Heart right ventricle (tissue), 16 donors: Measurements from ENCODE around the gene TTLL11. TPM values are rescaled to one million over a fixed set of nuclear protein-coding genes. Genes with fewer than 3 reads are reported as not detected.
"Not testable (repeated sequence)": the region's sequence is repeated elsewhere in the genome, so short reads cannot be mapped to it uniquely, and the experiment has no call there.

ENCODE experiments used
- ATAC-seq, 8 donors: fragments of 200-7000 bp; cut with Tn5 transposase; one replicate each; pipeline ENCODE4 v1.9.1; 2020; ENCODE audit warnings: mild to moderate bottlenecking in 8 of 8, moderate library complexity in 8 of 8, moderate number of reproducible peaks in 1 of 8
- DNase-seq, 2 donors: peaks; one replicate each; pipeline ENCODE4 v3.0.0-alpha.2; 2020
- H3K27ac ChIP-seq, 10 donors: fragments of 200-600 bp; sonication (generic) in 2 of 10; one replicate each; pipeline versions ENCODE4 v1.5.0 to v1.8.0; 2020 to 2022; ENCODE audit warnings: mild to moderate bottlenecking in 3 of 10
- H3K27me3 ChIP-seq, 7 donors: fragments of 200-600 bp; one replicate each; pipeline ENCODE4 v1.8.0; 2021 to 2022; ENCODE audit warnings: mild to moderate bottlenecking in 2 of 7
- H3K36me3 ChIP-seq, 9 donors: fragments of 200-600 bp; sonication (generic) in 1 of 9; one replicate each; pipeline versions ENCODE4 v1.5.0 to v1.8.0; 2020 to 2022; ENCODE audit warnings: mild to moderate bottlenecking in 2 of 9
- H3K4me1 ChIP-seq, 9 donors: fragments of 200-600 bp; sonication (generic) in 1 of 9; one replicate each; pipeline versions ENCODE4 v1.5.0 to v1.8.0; 2020 to 2022; ENCODE audit warnings: mild to moderate bottlenecking in 4 of 9
- H3K4me3 ChIP-seq, 10 donors: fragments of 200-600 bp; sonication (generic) in 2 of 10; one replicate each; pipeline versions ENCODE4 v1.5.0 to v1.8.0; 2020 to 2022; ENCODE audit warnings: mild to moderate bottlenecking in 7 of 10, moderate library complexity in 2 of 10
- H3K9me3 ChIP-seq, 11 donors: fragments of 200-600 bp in 10 of 11; sonication (generic) in 2 of 11; one replicate each; pipeline versions ENCODE4 v1.5.0 to v1.8.0; 2013 to 2022; ENCODE audit warnings: mild to moderate bottlenecking in 2 of 11, control low read depth in 1 of 11, moderate library complexity in 1 of 11
- WGBS, 2 donors: extraction: QIAGEN DNeasy Blood & Tissue Kit; methylation state at CpG; one replicate each; pipeline ENCODE4 v1.1.7; 2013; ENCODE audit warnings: inconsistent platforms in 1 of 2; 5-methylcytosine and 5-hydroxymethylcytosine counted together
- intact Hi-C, 10 donors: fragments of 100-400 bp; cut with DNase I; formaldehyde crosslinking; loops; one replicate each; pipeline versions ENCODE4 v1.11.1 to v1.14.2; 2022
- polyA plus RNA-seq, 2 donors: library from polyadenylated mRNA; stranded (reverse); fragments of 200-250 nt; gene quantifications; one replicate each; pipeline ENCODE4 v1.2.3, GENCODE V29; 2013
- total RNA-seq, 10 donors: library from RNA; stranded (reverse); fragmentation: NEBNext Ultra II Directional in 3 of 10; extraction: Animal tissue kit (Norgen Biotek cat#: 25700) in 3 of 10; gene quantifications; one replicate each; pipeline versions ENCODE4 v1.2.1 to v1.2.4, GENCODE V29; 2021 to 2023
- TF ChIP-seq, protein P1 (sequence below), 9 donors: fragments of 200-600 bp; sonication (generic) in 2 of 9; IDR thresholded peaks; one replicate each; pipeline versions ENCODE4 v1.5.0 to v1.8.0; 2021 to 2022; ENCODE audit warnings: antibody characterized with exemption in 9 of 9, mild to moderate bottlenecking in 5 of 9, moderate library complexity in 1 of 9
- donor health status: Arrhythmogenic right ventricular cardiomyopathy.
- donor health status: ischemic (EF 13 %, LVEDD 7.1; RV severe dilation, severe dysfunction).
- donor health status: healthy with polysubstance abuse.
- donor health status: DM: no; HTN: yes; CAD: no.
- donor health status: DM: no; HTN: no; CAD: no.
- donor health status: ischemic (EF 25% LVEDD 6.9; RV normal size, moderate dysfunction).
- donor health status: ischemic (EF 25% LVEDD 5.7; RV mildly dilated, moderate dysfunction).
- donor health status: healthy.
- donor health status: DM: yes; HTN: yes; CAD: no.
- donor health status: Ischemic cardiomyopathy.
- donor health status: ischemic (EF 35%, LVEDD 5.7; RV mildly dilated, moderate dysfunction).
- donor health status: nonischemic (EF 11% LVEDD 7.7; RV severe dilation, severe dysfunction).
- donor health status: DM: yes; HTN: yes; CAD: no.
- donor health status: PGD.
- donor health status: ischemic (EF 29% LVEDD 5.4; RV normal size, mild dysfunction).
- donor health status: nonischemic (EF 23%, LVEDD 6.1; RV moderate dilation, normal function).

The TTLL11 gene
- total and polyA plus RNA-seq, 12 donors = 2.6 to 8.7 (median 5.8) TPM

- ATAC-seq (no peak), DNase-seq (no peak)
- Histone ChIP-seq H3K27ac (no peak overlapping the region), H3K9me3 (peaks cover 0 to 14% (median 5%) of the 10 kb centered on the region in 11 donors), H3K27me3 (no peaks in the 10 kb centered on the region), H3K4me1 (peaks cover 5 to 24% (median 20%) of the 10 kb centered on the region in 9 donors), H3K4me3 (no peak overlapping the region), H3K36me3 (no peaks in the 10 kb centered on the region)
- intact Hi-C loops = loop anchor here in 2 of 10 donors (10.0 kb wide), 3 partner anchors 106 to 236 kb away; no protein-coding TSS in a partner anchor
- TF ChIP-seq, protein P1, sequence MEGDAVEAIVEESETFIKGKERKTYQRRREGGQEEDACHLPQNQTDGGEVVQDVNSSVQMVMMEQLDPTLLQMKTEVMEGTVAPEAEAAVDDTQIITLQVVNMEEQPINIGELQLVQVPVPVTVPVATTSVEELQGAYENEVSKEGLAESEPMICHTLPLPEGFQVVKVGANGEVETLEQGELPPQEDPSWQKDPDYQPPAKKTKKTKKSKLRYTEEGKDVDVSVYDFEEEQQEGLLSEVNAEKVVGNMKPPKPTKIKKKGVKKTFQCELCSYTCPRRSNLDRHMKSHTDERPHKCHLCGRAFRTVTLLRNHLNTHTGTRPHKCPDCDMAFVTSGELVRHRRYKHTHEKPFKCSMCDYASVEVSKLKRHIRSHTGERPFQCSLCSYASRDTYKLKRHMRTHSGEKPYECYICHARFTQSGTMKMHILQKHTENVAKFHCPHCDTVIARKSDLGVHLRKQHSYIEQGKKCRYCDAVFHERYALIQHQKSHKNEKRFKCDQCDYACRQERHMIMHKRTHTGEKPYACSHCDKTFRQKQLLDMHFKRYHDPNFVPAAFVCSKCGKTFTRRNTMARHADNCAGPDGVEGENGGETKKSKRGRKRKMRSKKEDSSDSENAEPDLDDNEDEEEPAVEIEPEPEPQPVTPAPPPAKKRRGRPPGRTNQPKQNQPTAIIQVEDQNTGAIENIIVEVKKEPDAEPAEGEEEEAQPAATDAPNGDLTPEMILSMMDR (IDR thresholded peaks at IDR 0.05) = no peak
- 90 to 94% methylated on average over 5 of the region's 5 CpGs for WGBS, 2 donors
Observed at GRCh38 chr9:121981118-121981883, 111.8 kb downstream of the TTLL11 start.

- WGBS, 2 donors = 94 to 100% methylated on average over 1 of the region's 1 CpG
- H3K4me1 ChIP-seq = peaks cover under 1 to 19% (median 16%) of the 10 kb centered on the region in 9 donors
- not testable (repeated sequence) for H3K36me3 ChIP-seq, H3K4me3 ChIP-seq, H3K27me3 ChIP-seq, DNase-seq, ATAC-seq, H3K27ac ChIP-seq
- intact Hi-C loops = loop anchor here in 2 of 10 donors (10.0 kb wide), 3 partner anchors 106 to 236 kb away; no protein-coding TSS in a partner anchor
- H3K9me3 ChIP-seq = peaks cover 0 to 14% (median 5%) of the 10 kb centered on the region in 11 donors
Observed at GRCh38 chr9:121980665-121981064, 112.4 kb downstream of the TTLL11 start.

GRCh38 chr9:121979736-121980135 lies 113.4 kb downstream of the TTLL11 start:
- Histone ChIP-seq H3K36me3 (no peaks in the 10 kb centered on the region), H3K4me1 (peaks cover 0 to 10% (median 7%) of the 10 kb centered on the region in 9 donors), H3K27ac (no peak overlapping the region), H3K27me3 (no peaks in the 10 kb centered on the region), H3K4me3 (no peak overlapping the region), H3K9me3 (peaks cover 0 to 14% (median 5%) of the 10 kb centered on the region in 11 donors)
- intact Hi-C loops = loop anchor here in 3 of 10 donors (10.0 kb wide), 4 partner anchors 55 to 235 kb away; no protein-coding TSS in a partner anchor
- 73% methylated on average over 1 of the region's 1 CpG for WGBS, 2 donors
- DNase-seq (no peak), ATAC-seq (no peak)
- TF ChIP-seq, protein P1 (IDR thresholded peaks at IDR 0.05) = no peak

GRCh38 chr9:121976751-121977150 lies 116.4 kb downstream of the TTLL11 start:
- intact Hi-C loops = loop anchor here in 1 of 10 donors (10.0 kb wide), 1 partner anchor 52 kb away; no protein-coding TSS in a partner anchor
- H3K4me1 ChIP-seq = peaks cover 0 to 3% (median 0%) of the 10 kb centered on the region in 9 donors
- ATAC-seq (no peak), DNase-seq (no peak)
- WGBS, 2 donors = 38 to 53% methylated on average over 1 of the region's 1 CpG
- H3K4me3 ChIP-seq = no peak overlapping the region
- peaks cover 0 to 12% (median 5%) of the 10 kb centered on the region in 11 donors for H3K9me3 ChIP-seq
- TF ChIP-seq, protein P1 (IDR thresholded peaks at IDR 0.05) = no peak
- peaks cover 0 to 18% (median 0%) of the 10 kb centered on the region in 9 donors for H3K36me3 ChIP-seq
- H3K27me3 ChIP-seq = no peaks in the 10 kb centered on the region
- H3K27ac ChIP-seq = no peak overlapping the region
